Neural cell (in vitro differentiated cells): ENCODE results near the gene HSBP1. TPM values are rescaled to one million over a fixed set of nuclear protein-coding genes. Genes with fewer than 3 reads are reported as not detected.

Experiments used
- H2AFZ ChIP-seq: fragments of 200-600, 300-800 bp; sonication (generic), shearing (Covaris generic); 2 replicates; pipeline ENCODE4 v1.6.0; 2014; ENCODE audit warnings: low read depth, mild to moderate bottlenecking, antibody characterized with exemption, low read length, moderate library complexity
- H3F3A ChIP-seq: fragments of 200-600 bp; shearing (Covaris generic); 2 replicates; pipeline ENCODE4 v1.6.1; 2016; ENCODE audit warnings: mild to moderate bottlenecking, moderate library complexity, mixed read lengths, antibody characterized with exemption, low read length; ENCODE audit not compliant: insufficient read depth, poor library complexity, severe bottlenecking
- H3K27ac ChIP-seq: fragments of 200-600, 300-800 bp; sonication (generic), shearing (Covaris generic); 2 replicates; pipeline ENCODE4 v1.5.1; 2014; ENCODE audit warnings: mild to moderate bottlenecking, low read length, moderate library complexity
- H3K27me3 ChIP-seq: fragments of 300-800, 200-600 bp; sonication (generic), shearing (Covaris generic); 2 replicates; pipeline ENCODE4 v1.6.0; 2014; ENCODE audit warnings: mild to moderate bottlenecking, low read depth, low read length, moderate library complexity; ENCODE audit not compliant: insufficient read depth
- H3K36me3 ChIP-seq: fragments of 300-800, 200-600 bp; sonication (generic), shearing (Covaris generic); 2 replicates; pipeline ENCODE4 v1.5.1; 2014; ENCODE audit warnings: mild to moderate bottlenecking, antibody characterized with exemption, low read length, moderate library complexity; ENCODE audit not compliant: insufficient read depth
- H3K4me2 ChIP-seq: fragments of 300-800, 200-600 bp; sonication (generic), shearing (Covaris generic); 2 replicates; pipeline ENCODE4 v1.6.0; 2014; ENCODE audit warnings: mild to moderate bottlenecking, low read length
- H3K4me3 ChIP-seq: fragments of 300-800, 200-600 bp; sonication (generic), shearing (Covaris generic); 2 replicates; pipeline ENCODE4 v1.5.1; 2014; ENCODE audit warnings: mild to moderate bottlenecking, low read length, moderate library complexity
- H3K79me2 ChIP-seq: fragments of 200-600 bp; shearing (Covaris generic); replicated peaks from 2 replicates; pipeline ENCODE4 v1.6.0; 2014; ENCODE audit warnings: mild to moderate bottlenecking, low read length, moderate library complexity; ENCODE audit not compliant: insufficient read depth
- H3K9ac ChIP-seq: fragments of 300-800, 200-600 bp; sonication (generic), shearing (Covaris generic); 2 replicates; pipeline ENCODE4 v1.6.1; 2016; ENCODE audit warnings: mild to moderate bottlenecking, low read length, mixed read lengths
- H3K9me2 ChIP-seq: fragments of 200-600 bp; shearing (Covaris generic); 2 replicates; pipeline ENCODE4 v1.6.1; 2016; ENCODE audit warnings: mild to moderate bottlenecking, low read length, mixed read lengths; ENCODE audit not compliant: insufficient read depth
- H3K9me3 ChIP-seq: fragments of 200-600, 300-800 bp; sonication (generic), shearing (Covaris generic); 2 replicates; pipeline ENCODE4 v1.6.1; 2016; ENCODE audit warnings: mild to moderate bottlenecking, mixed run types, low read length, moderate library complexity, mixed read lengths
- H4K20me1 ChIP-seq: fragments of 200-600 bp; shearing (Covaris generic); 2 replicates; pipeline ENCODE4 v1.6.1; 2016; ENCODE audit warnings: mild to moderate bottlenecking, mixed run types; ENCODE audit not compliant: insufficient read depth
- EP300 ChIP-seq: fragments of 450-650 bp; conservative IDR thresholded peaks from 2 replicates; pipeline ENCODE4 v1.6.1; 2014; ENCODE audit warnings: antibody characterized with exemption, mild to moderate bottlenecking, moderate library complexity; ENCODE audit not compliant: poor library complexity, severe bottlenecking
- EZH2 ChIP-seq: fragments of 200-600, 300-800 bp; shearing (Covaris generic), sonication (generic); IDR thresholded peaks from 2 replicates; pipeline ENCODE4 v1.6.1; 2014; ENCODE audit warnings: antibody characterized with exemption, low read length, borderline replicate concordance, mild to moderate bottlenecking; ENCODE audit not compliant: insufficient read depth, poor library complexity, severe bottlenecking
- MXI1 ChIP-seq: fragments of 450-650 bp; conservative IDR thresholded peaks from 2 replicates; pipeline ENCODE4 v1.6.1; 2014; ENCODE audit warnings: antibody characterized with exemption, mild to moderate bottlenecking; ENCODE audit not compliant: poor library complexity, severe bottlenecking
- POLR2AphosphoS5 ChIP-seq: IDR thresholded peaks from 2 replicates; pipeline ENCODE4 v1.6.1; 2012
- RAD21 ChIP-seq: fragments of 450-650 bp; conservative IDR thresholded peaks from 2 replicates; pipeline ENCODE4 v1.6.1; 2014; ENCODE audit warnings: antibody characterized with exemption, mild to moderate bottlenecking, moderate library complexity
- REST ChIP-seq: IDR thresholded peaks from 2 replicates; pipeline ENCODE4 v1.6.1; 2012; ENCODE audit warnings: borderline replicate concordance
- SMC3 ChIP-seq: fragments of 450-650 bp; conservative IDR thresholded peaks from 2 replicates; pipeline ENCODE4 v1.6.1; 2014; ENCODE audit warnings: antibody characterized with exemption, mild to moderate bottlenecking, moderate library complexity; ENCODE audit not compliant: poor library complexity
- TAF1 ChIP-seq: IDR thresholded peaks from 2 replicates; pipeline ENCODE4 v1.6.1; 2012; ENCODE audit warnings: low read depth
- polyA plus RNA-seq: library from polyadenylated mRNA; depleted of rRNA; stranded (reverse); fragments of >200 nt; gene quantifications from 2 replicates; pipeline ENCODE4 v1.2.3, GENCODE V29; 2014
- TF ChIP-seq, protein P1 (sequence below): fragments of 450-650 bp; IDR thresholded peaks from 2 replicates; pipeline ENCODE4 v1.5.1; 2014; ENCODE audit warnings: antibody characterized with exemption, mild to moderate bottlenecking, moderate library complexity; ENCODE audit not compliant: poor library complexity, severe bottlenecking

The HSBP1 gene
- polyA plus RNA-seq, 1 donor from 2014 or later = 158 TPM

DNA sequence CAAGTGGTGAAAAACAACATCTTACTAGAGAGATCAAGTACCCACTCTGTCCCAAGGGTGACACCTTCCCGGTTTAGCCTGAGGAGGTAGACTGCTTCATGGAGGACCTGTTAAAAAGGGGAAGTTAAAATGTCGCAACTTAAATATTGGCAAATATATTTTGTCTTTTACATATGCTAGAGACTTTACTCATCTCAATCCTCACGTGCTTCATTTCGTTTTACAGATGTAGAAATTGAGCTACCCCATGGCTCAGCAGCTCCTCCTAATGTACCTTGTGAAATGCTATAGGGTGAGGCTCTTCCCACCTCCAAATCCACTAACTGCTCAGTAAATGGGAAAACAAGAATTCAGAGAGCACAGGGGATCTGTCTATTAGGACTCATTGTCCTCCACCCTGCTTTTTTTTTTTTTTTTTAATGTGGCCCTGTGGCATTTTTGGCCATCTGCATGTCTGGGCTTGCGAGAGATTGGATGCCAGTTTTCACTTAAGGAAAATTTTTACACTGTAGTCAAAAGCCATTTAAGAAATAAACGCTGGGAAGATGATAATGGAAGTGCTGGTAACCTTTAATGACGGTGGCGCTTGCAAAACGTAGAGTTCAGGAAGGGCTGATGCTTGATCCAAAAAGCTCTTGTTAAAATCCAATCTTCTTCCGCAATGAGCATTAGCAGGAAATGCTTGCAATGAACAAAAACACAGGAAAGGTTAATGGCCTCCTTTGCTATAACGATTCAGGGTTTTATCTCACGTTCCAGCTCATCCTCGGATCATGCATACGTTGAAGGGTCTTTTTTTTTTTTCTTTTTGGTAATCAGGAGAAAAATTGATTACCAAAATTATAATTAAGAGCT is 39.8 kb downstream of the HSBP1 start:
- Histone ChIP-seq H3K4me2 (no peak overlapping the region), H3K27me3 (no peaks in the 10 kb centered on the region), H3K36me3 (no peaks in the 10 kb centered on the region), H3K9me2 (no peaks in the 10 kb centered on the region), H3K27ac (no peak overlapping the region), H3K4me3 (no peak overlapping the region), H3K9ac (no peak overlapping the region), H4K20me1 (no peaks in the 10 kb centered on the region), H2AFZ (no peak overlapping the region), H3K79me2 (no peaks in the 10 kb centered on the region), H3F3A (no peaks in the 10 kb centered on the region), H3K9me3 (no peaks in the 10 kb centered on the region)
- TF ChIP-seq REST (no peak), MXI1 (no peak), EP300 (no peak), RAD21 (no peak), TAF1 (no peak), SMC3 (no peak), EZH2 (no peak), POLR2AphosphoS5 (no peak)
- TF ChIP-seq, protein P1, sequence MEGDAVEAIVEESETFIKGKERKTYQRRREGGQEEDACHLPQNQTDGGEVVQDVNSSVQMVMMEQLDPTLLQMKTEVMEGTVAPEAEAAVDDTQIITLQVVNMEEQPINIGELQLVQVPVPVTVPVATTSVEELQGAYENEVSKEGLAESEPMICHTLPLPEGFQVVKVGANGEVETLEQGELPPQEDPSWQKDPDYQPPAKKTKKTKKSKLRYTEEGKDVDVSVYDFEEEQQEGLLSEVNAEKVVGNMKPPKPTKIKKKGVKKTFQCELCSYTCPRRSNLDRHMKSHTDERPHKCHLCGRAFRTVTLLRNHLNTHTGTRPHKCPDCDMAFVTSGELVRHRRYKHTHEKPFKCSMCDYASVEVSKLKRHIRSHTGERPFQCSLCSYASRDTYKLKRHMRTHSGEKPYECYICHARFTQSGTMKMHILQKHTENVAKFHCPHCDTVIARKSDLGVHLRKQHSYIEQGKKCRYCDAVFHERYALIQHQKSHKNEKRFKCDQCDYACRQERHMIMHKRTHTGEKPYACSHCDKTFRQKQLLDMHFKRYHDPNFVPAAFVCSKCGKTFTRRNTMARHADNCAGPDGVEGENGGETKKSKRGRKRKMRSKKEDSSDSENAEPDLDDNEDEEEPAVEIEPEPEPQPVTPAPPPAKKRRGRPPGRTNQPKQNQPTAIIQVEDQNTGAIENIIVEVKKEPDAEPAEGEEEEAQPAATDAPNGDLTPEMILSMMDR = no peak

GRCh38 chr16:83849421-83849820 is 41.6 kb downstream of the HSBP1 start:
- H3K9me2 ChIP-seq = no peaks in the 10 kb centered on the region
- H3K9me3 ChIP-seq = no peaks in the 10 kb centered on the region
- no peaks in the 10 kb centered on the region for H3K36me3 ChIP-seq
- no peak overlapping the region for H3K4me3 ChIP-seq
- no peak for TF ChIP-seq SMC3
- no peak for TF ChIP-seq EP300
- TF ChIP-seq, protein P1 = no peak
- TF ChIP-seq MXI1 = no peak
- no peak for TF ChIP-seq EZH2
- TF ChIP-seq POLR2AphosphoS5 = no peak
- TF ChIP-seq RAD21 = no peak
- TF ChIP-seq REST = no peak
- TF ChIP-seq TAF1 = no peak
- no peaks in the 10 kb centered on the region for H3K27me3 ChIP-seq
- H4K20me1 ChIP-seq = no peaks in the 10 kb centered on the region
- no peak overlapping the region for H3K4me2 ChIP-seq
- H3K27ac ChIP-seq = no peak overlapping the region
- no peak overlapping the region for H2AFZ ChIP-seq
- H3K79me2 ChIP-seq = no peaks in the 10 kb centered on the region
- no peaks in the 10 kb centered on the region for H3F3A ChIP-seq
- no peak overlapping the region for H3K9ac ChIP-seq
